Measurements from ENCODE around the gene CCDC88B. TPM values are rescaled to one million over a fixed set of nuclear protein-coding genes. Genes with fewer than 3 reads are reported as not detected.

The CCDC88B gene
- total RNA-seq, 1 experiment from 2014 or later = 17.1 TPM

GRCh38 chr11:64296236-64296635, 43.8 kb upstream of the CCDC88B start:
- in situ Hi-C loops (cut with HindIII; ENCODE audit: low pct_unique_long_range_greater_than_20kb, low sequenced_read_pairs) = no loop called here
- H3K4me1 ChIP-seq (ENCODE audit: control insufficient read depth, insufficient read depth, low read length) = peaks cover 6% of the 10 kb centered on the region
- TF ChIP-seq TCF7L2 (IDR thresholded peaks at IDR 0.05; ENCODE audit: low read depth, low read length) (no peak), CTCF (IDR thresholded peaks at IDR 0.05) (no peak), POLR2AphosphoS5 (IDR thresholded peaks at IDR 0.05; ENCODE audit: low read depth, low read length) (no peak), SIN3A (IDR thresholded peaks at IDR 0.05; ENCODE audit: borderline replicate concordance, insufficient read depth, low read depth, low read length) (no peak), REST (IDR thresholded peaks at IDR 0.05; ENCODE audit: insufficient read depth in 1 of 2, low read depth in 2 of 2, low read length in 1 of 2) (no peak)
- no TSS peak for BruUV-seq (replicated peaks)
- intact Hi-C loops (cut with micrococcal nuclease; ENCODE audit: unreplicated experiment) = no loop called here
- ChIA-PET POLR2A (no interaction called here), CTCF (no interaction called here)
- ATAC-seq = no peak
- no peak for DNase-seq (ENCODE audit: low read depth, low spot score)
- no peaks in the 10 kb centered on the region for H3K9me3 ChIP-seq (ENCODE audit: control insufficient read depth, insufficient read depth, low read depth, low read length)
- no peak overlapping the region for H3K27ac ChIP-seq (ENCODE audit: low read length)
- no peaks in the 10 kb centered on the region for H3K36me3 ChIP-seq (ENCODE audit: control insufficient read depth, insufficient read depth, low read length)
- no peak overlapping the region for H3K4me3 ChIP-seq (ENCODE audit: low read depth in 2 of 2, low read length in 2 of 2)
- no peaks in the 10 kb centered on the region; the same call in none of the 2 replicates for H3K27me3 ChIP-seq (ENCODE audit: control insufficient read depth, insufficient read depth, low read length)

DNA sequence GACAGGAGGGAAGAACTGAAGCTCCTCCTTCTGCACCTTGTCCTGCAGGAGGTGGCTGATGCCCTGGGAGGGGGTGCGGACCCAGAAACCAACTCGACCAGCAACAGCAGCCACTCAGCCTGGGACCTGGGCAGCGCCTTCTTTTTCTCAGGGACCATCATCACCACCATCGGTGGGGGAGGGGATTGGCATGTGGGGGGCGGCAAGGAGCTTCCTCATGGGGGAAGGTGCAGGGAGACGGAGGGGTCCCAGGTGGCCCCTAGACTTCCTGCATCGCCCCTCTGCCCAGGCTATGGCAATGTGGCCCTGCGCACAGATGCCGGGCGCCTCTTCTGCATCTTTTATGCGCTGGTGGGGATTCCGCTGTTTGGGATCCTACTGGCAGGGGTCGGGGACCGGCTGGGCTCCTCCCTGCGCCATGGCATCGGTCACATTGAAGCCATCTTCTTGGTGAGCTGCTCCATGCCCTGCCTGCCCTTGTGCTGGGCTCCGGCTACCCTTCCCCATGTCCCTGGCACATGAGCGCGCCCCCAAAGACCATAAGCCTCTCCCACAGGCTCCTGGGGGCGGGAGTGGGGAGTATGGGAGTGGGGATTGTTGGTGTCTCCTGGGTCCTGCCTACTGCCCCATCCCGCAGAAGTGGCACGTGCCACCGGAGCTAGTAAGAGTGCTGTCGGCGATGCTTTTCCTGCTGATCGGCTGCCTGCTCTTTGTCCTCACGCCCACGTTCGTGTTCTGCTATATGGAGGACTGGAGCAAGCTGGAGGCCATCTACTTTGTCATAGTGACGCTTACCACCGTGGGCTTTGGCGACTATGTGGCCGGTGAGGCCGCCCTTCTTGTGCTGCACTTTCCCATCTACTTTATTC, 42.9 kb upstream of the CCDC88B start:
- peaks cover 5% of the 10 kb centered on the region for H3K4me1 ChIP-seq (ENCODE audit: control insufficient read depth, insufficient read depth, low read length)
- no peak for ATAC-seq
- intact Hi-C loops (cut with micrococcal nuclease; ENCODE audit: unreplicated experiment) = no loop called here
- H3K27me3 ChIP-seq (ENCODE audit: control insufficient read depth, insufficient read depth, low read length) = no peaks in the 10 kb centered on the region; the same call in none of the 2 replicates
- POLR2A ChIA-PET = no interaction called here
- no peaks in the 10 kb centered on the region for H3K36me3 ChIP-seq (ENCODE audit: control insufficient read depth, insufficient read depth, low read length)
- BruUV-seq (replicated peaks) = no TSS peak
- H3K9me3 ChIP-seq (ENCODE audit: control insufficient read depth, insufficient read depth, low read depth, low read length) = no peaks in the 10 kb centered on the region
- H3K4me3 ChIP-seq (ENCODE audit: low read depth in 2 of 2, low read length in 2 of 2) = no peak overlapping the region
- DNase-seq (ENCODE audit: low read depth, low spot score) = no peak
- TF ChIP-seq TCF7L2 (IDR thresholded peaks at IDR 0.05; ENCODE audit: low read depth, low read length) = no peak
- CTCF ChIA-PET = no interaction called here
- in situ Hi-C loops (cut with HindIII; ENCODE audit: low pct_unique_long_range_greater_than_20kb, low sequenced_read_pairs) = no loop called here
- H3K27ac ChIP-seq (ENCODE audit: low read length) = no peak overlapping the region

GRCh38 chr11:64297699-64298358, 42.2 kb upstream of the CCDC88B start:
- Histone ChIP-seq H3K4me1 (ENCODE audit: control insufficient read depth, insufficient read depth, low read length) (peaks cover 5% of the 10 kb centered on the region), H3K27ac (ENCODE audit: low read length) (no peak overlapping the region), H3K27me3 (ENCODE audit: control insufficient read depth, insufficient read depth, low read length) (no peaks in the 10 kb centered on the region; the same call in 1 of the 2 replicates), H3K9me3 (ENCODE audit: control insufficient read depth, insufficient read depth, low read depth, low read length) (no peaks in the 10 kb centered on the region), H3K4me3 (ENCODE audit: low read depth in 2 of 2, low read length in 2 of 2) (no peak overlapping the region), H3K36me3 (ENCODE audit: control insufficient read depth, insufficient read depth, low read length) (no peaks in the 10 kb centered on the region)
- POLR2A ChIA-PET = no interaction called here
- no peak for TF ChIP-seq SIN3A (IDR thresholded peaks at IDR 0.05; ENCODE audit: borderline replicate concordance, insufficient read depth, low read depth, low read length)
- no peak for TF ChIP-seq TCF7L2 (IDR thresholded peaks at IDR 0.05; ENCODE audit: low read depth, low read length)
- TF ChIP-seq REST (IDR thresholded peaks at IDR 0.05; ENCODE audit: insufficient read depth in 1 of 2, low read depth in 2 of 2, low read length in 1 of 2) = no peak
- TF ChIP-seq CTCF (IDR thresholded peaks at IDR 0.05) = no peak
- no peak for TF ChIP-seq POLR2AphosphoS5 (IDR thresholded peaks at IDR 0.05; ENCODE audit: low read depth, low read length)
- CTCF ChIA-PET = no interaction called here
- no peak for ATAC-seq
- intact Hi-C loops (cut with micrococcal nuclease; ENCODE audit: unreplicated experiment) (no loop called here), in situ Hi-C loops (cut with HindIII; ENCODE audit: low pct_unique_long_range_greater_than_20kb, low sequenced_read_pairs) (no loop called here)
- BruUV-seq (replicated peaks) = no TSS peak
- no peak for DNase-seq (ENCODE audit: low read depth, low spot score)

Data from Panc1 (cell line).